GM12891 (cell line): ENCODE results near the gene PTPRO.

ENCODE experiments used
- POLR2A ChIP-seq: IDR thresholded peaks from 2 replicates; pipeline ENCODE4 v1.6.1; 2011; ENCODE audit warnings: low read depth, low read length, control low read depth
- TAF1 ChIP-seq: IDR thresholded peaks from 2 replicates; pipeline ENCODE4 v1.6.1; 2011; ENCODE audit warnings: low read depth, low read length, control low read depth

- no peak for TF ChIP-seq TAF1
- no peak for TF ChIP-seq POLR2A
These were observed 28.6 kb upstream of the PTPRO start for GRCh38 chr12:15293731-15294130.
